IPS-NIHi7 (cell line): ENCODE results near the gene MEDAG.

Experiments
- DNase-seq: peaks from one replicate; pipeline ENCODE4 v3.0.0; 2012; ENCODE audit warnings: mixed read lengths; ENCODE audit errors: extremely low spot score

MEDAG gene

DNA sequence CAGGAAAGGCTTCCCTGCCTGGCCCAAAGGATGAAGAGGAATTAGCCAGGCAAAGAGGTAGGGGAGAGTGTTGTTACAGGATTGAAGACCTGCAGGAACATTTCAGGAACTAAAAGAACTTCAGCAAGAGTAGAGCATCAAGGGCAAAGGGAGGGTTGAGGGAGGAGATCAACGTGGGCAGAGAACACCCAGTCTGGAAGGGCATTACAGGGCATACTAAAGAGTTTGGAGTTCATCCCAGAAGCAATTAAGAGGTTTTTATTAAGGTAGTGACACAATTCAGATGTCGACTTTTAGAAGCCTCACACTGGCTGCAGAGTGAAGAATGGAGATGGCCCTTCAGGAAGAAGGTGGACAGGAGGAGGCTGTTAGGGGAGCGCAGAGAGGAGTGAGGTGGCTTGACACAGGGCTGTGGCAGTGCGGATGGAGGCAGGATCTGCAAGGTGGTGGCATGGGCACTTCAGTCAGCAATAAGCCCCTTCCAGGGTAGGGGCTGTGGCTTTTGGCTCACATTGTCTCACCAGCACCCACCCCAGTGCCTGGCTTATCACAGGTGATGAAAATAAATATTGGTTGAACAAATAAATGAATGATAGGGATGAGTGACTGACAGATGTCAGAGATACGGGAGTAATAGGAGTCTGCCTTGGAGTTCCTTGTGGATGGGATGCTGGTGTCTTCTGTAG, 51.3 kb downstream of the MEDAG start:
- no peak for DNase-seq

DNA sequence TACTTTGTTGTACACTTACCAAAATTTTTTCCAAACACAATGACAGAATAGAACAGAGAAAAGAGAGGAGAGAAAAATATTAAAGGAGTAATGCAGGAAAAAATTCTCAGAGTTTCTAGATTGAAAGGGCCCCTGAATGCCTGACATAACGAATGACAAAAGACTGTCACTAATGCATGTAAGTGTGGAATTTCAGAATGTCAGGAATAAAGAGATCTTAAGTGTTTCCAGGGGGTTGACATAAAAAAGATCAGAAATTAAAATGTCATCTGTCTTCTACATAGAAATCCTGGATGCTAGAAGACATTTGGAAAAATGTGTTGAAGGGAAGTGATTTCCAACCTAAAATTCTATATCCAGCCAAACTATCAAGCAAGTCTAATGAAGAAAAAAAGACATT, 53.6 kb downstream of the MEDAG start:
- DNase-seq: no peak

DNA sequence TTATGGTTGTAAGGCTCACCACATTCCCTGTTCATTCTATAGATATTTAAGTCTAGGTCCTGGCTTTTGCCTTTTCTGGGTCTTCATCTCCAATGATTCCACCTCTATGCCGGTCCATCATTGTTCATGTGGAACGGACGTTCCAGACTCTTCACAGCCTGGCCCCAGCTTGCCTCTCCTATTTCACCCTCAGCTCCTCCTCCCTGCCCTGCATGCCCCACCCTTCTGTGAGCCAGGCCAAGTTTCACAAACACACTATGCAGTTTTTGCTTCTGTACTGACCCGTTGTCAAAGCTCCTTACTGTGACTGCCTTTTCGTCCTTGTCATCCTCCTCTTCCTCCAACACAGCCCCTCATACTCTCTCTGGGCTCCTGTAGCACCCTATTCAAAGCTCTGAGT, 57.7 kb downstream of the MEDAG start:
- no peak for DNase-seq

DNA sequence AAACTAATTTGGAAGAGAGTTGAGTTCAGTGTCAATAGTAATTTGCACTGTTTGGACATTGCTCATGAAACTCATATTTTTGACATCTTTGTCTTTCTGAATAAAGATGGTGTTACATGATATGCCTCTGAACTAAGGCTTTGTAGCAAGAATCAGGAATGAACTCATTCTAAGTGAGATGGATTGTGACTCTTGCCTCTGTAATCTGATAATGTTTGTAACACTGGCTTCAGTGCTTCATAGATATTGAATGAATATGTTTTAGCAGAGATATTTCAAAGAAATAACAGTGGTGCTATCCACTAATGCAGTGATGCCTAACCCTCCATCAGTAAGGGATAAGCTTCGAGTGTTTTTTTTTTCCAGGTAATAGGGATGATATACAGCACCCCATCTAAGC, 59.3 kb downstream of the MEDAG start:
- DNase-seq: no peak

DNA sequence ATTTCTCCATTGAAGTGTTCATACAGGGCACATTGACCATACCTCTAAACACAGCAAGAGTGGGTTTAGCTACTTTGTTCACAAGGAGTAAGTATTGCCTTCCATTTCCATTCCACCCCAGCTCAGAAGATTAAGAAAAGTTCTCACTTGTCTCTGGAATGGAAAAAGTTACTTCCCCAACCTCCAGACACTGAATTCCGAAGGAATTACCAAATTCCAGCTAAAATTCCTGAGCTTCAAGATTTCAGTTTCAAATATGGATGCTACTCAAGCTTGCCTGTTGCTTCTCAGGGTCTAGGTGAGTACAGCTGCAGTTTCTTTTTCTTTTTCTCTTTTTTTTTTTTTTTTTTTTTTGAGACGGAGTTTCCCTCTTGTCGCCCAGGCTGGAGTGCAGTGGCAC, 60.0 kb downstream of the MEDAG start:
- no peak for DNase-seq

DNA sequence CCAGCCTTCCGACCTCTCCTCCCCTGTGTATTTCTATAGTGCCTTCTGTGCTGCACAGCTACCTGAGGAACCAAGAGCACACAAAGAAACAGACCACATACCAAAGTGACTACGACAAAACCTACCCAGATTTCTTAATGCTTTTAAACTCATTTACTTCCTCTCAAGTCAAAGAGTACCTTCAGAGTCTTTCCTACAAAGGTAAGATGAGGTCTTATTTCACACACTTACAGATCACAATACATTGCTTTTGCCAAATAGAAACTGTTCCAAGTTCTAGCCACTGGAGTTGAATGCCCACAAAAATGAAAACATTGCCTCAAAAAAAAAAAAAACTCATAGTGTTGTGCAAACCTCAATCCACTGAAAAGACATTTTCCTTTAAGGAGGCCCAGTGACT, 62.8 kb downstream of the MEDAG start:
- DNase-seq: no peak

DNA sequence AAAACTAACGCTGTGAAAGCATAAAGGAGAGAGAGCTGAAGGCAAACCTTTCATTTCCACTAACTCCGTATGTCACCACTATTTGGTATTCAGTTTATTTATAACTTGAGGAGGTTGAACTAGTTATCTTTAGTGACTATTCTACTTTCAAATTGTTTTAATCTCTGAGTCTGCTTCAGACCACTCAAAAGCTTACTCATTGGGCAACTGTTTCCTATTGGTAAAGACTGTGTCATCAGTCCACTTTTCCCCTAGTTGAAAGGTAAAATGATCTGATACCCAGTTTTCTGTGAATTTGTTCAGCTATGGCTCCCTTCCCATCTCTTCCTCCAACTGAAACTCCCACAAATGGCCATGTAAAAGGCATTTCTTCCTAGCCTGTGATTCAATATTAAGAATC, 65.5 kb downstream of the MEDAG start:
- no peak for DNase-seq

DNA sequence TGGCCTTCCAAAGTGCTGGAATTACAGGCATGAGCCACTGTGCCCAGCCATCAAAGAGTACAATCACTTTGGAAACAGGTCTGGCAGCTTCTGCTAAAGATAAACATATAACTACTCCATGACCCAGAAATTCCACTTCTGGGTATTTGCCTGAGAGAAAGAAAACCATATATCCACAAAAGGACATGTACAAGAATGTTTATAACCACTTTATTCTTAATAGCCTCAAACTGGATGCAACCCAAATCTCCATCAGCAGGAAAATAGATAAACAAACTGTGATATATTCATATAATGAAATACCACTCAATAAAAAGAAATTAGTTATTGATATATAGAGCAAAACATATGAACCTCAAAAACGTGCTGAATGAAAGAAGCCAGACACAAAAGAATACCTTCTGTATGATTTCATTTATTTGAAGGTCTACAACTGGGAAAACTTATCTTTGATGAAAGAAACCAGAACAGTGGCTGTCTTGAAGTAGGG, 66.9 kb downstream of the MEDAG start:
- DNase-seq: no peak

DNA sequence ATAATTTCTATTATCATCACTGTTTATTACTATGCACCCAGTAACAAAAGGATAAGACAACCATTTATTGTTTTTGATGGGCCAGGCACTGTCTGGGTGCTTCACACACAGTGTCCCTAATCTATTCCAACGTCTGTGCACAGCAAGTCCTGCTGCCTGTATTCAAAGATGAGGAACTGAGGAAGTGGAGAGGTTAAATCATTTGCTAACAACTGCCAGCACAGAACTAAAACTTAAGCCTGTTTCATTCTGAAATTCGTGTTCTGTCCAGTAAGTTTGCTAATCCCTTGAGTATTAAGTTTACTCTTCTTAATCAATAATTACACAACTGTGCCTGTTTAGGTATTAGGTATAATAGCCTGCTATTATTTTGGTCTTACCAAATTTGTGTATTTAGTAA, 68.3 kb downstream of the MEDAG start:
- no peak for DNase-seq
